ENCODE results near the gene ORC1.

The ORC1 gene

GRCh38 chr1:52352690-52353089, 51.5 kb downstream of the ORC1 start:
- no peak for TF ChIP-seq CTCF (IDR thresholded peaks at IDR 0.05; ENCODE audit: insufficient read depth, low read depth, low read length, missing control alignments)
- H3K4me3 ChIP-seq (ENCODE audit: low read depth, low read length): no peak overlapping the region
- DNase-seq (ENCODE audit: low read depth): no peak

GRCh38 chr1:52348704-52349300, 55.4 kb downstream of the ORC1 start:
- no peak for TF ChIP-seq CTCF (IDR thresholded peaks at IDR 0.05; ENCODE audit: insufficient read depth, low read depth, low read length, missing control alignments)
- no peak for DNase-seq (ENCODE audit: low read depth)
- H3K4me3 ChIP-seq (ENCODE audit: low read depth, low read length): no peak overlapping the region

GRCh38 chr1:52346653-52347052, 57.6 kb downstream of the ORC1 start:
- TF ChIP-seq CTCF (IDR thresholded peaks at IDR 0.05; ENCODE audit: insufficient read depth, low read depth, low read length, missing control alignments): no peak
- no peak overlapping the region for H3K4me3 ChIP-seq (ENCODE audit: low read depth, low read length)
- no peak for DNase-seq (ENCODE audit: low read depth)

- H3K4me3 ChIP-seq (ENCODE audit: low read depth, low read length): no peak overlapping the region
- no peak for DNase-seq (ENCODE audit: low read depth)
- TF ChIP-seq CTCF (IDR thresholded peaks at IDR 0.05; ENCODE audit: insufficient read depth, low read depth, low read length, missing control alignments): no peak
These were observed 59.0 kb downstream of the ORC1 start for GRCh38 chr1:52345252-52345651.

GRCh38 chr1:52343979-52344378, 60.2 kb downstream of the ORC1 start:
- TF ChIP-seq CTCF (IDR thresholded peaks at IDR 0.05; ENCODE audit: insufficient read depth, low read depth, low read length, missing control alignments): no peak

GRCh38 chr1:52341655-52342260, 62.5 kb downstream of the ORC1 start:
- no peak overlapping the region for H3K4me3 ChIP-seq (ENCODE audit: low read depth, low read length)
- no peak for DNase-seq (ENCODE audit: low read depth)
- TF ChIP-seq CTCF (IDR thresholded peaks at IDR 0.05; ENCODE audit: insufficient read depth, low read depth, low read length, missing control alignments): no peak

More at GRCh38 chr1:52343979-52344378, 60.2 kb downstream of the ORC1 start:
- DNase-seq (ENCODE audit: low read depth): no peak
- no peak overlapping the region for H3K4me3 ChIP-seq (ENCODE audit: low read depth, low read length)

- no peak for TF ChIP-seq CTCF (IDR thresholded peaks at IDR 0.05; ENCODE audit: insufficient read depth, low read depth, low read length, missing control alignments)
- H3K4me3 ChIP-seq (ENCODE audit: low read depth, low read length): no peak overlapping the region
- no peak for DNase-seq (ENCODE audit: low read depth)
These were observed 66.8 kb downstream of the ORC1 start for GRCh38 chr1:52337439-52337838.

Data from GM12865 (cell line).